Right cardiac atrium (tissue), 5 donors: Measurements from ENCODE around the gene RHBG. TPM values are rescaled to one million over a fixed set of nuclear protein-coding genes. Genes with fewer than 3 reads are reported as not detected.
"Not testable (repeated sequence)": the region's sequence is repeated elsewhere in the genome, so short reads cannot be mapped to it uniquely, and the experiment has no call there.

Source experiments
- ATAC-seq, 2 donors: fragments of 200-7000 bp; cut with Tn5 transposase; one replicate each; pipeline versions ENCODE4 v1.8.0 to v1.9.1; 2020; ENCODE audit warnings: moderate library complexity in 2 of 2, mild to moderate bottlenecking in 1 of 2
- DNase-seq, 3 donors: peaks; one replicate each; pipeline ENCODE4 v3.0.0-alpha.2; 2020
- H3K27ac ChIP-seq: one replicate; pipeline ENCODE4 v1.5.1; 2013; ENCODE audit warnings: mild to moderate bottlenecking, low read length, control low read depth, moderate library complexity
- H3K27me3 ChIP-seq: one replicate; pipeline ENCODE4 v1.6.1; 2013; ENCODE audit not compliant: control insufficient read depth, insufficient read depth
- H3K4me1 ChIP-seq: one replicate; pipeline ENCODE4 v1.6.1; 2013; ENCODE audit warnings: low read length; ENCODE audit not compliant: control insufficient read depth, insufficient read depth
- H3K4me3 ChIP-seq: one replicate; pipeline ENCODE4 v1.5.1; 2013; ENCODE audit warnings: low read length, control low read depth
- H3K9me3 ChIP-seq: one replicate; pipeline ENCODE4 v1.6.1; 2013; ENCODE audit warnings: low read length; ENCODE audit not compliant: control insufficient read depth
- WGBS: extraction: QIAGEN DNeasy Blood & Tissue Kit; methylation state at CpG from one replicate; pipeline ENCODE4 v1.1.7; 2013; 5-methylcytosine and 5-hydroxymethylcytosine counted together
- intact Hi-C, 4 donors: fragments of 100-400 bp; cut with DNase I; formaldehyde crosslinking; loops; one replicate each; pipeline versions ENCODE4 v1.11.0 to v1.14.0; 2022 to 2023
- polyA plus RNA-seq: library from polyadenylated mRNA; stranded (reverse); fragments of 200-250 nt; gene quantifications from one replicate; pipeline ENCODE4 v1.2.3, GENCODE V29; 2013
- total RNA-seq, 4 donors: library from RNA; stranded (reverse); fragmentation: NEBNext Ultra II Directional; extraction: Animal tissue kit (Norgen Biotek cat#: 25700); gene quantifications; one replicate each; pipeline ENCODE4 v1.2.1, GENCODE V29; 2021
- donor health status: healthy with polysubstance abuse.
- donor health status: DM: no; HTN: yes; CAD: no.
- donor health status: DM: no; HTN: no; CAD: no.
- donor health status: DM: no; HTN: yes; CAD: no; lungs with severe emphysema.
- donor health status: DM: yes; HTN: yes; CAD: no.

RHBG gene
- total and polyA plus RNA-seq, 5 donors = 0.20 TPM; not detected in 4

DNA sequence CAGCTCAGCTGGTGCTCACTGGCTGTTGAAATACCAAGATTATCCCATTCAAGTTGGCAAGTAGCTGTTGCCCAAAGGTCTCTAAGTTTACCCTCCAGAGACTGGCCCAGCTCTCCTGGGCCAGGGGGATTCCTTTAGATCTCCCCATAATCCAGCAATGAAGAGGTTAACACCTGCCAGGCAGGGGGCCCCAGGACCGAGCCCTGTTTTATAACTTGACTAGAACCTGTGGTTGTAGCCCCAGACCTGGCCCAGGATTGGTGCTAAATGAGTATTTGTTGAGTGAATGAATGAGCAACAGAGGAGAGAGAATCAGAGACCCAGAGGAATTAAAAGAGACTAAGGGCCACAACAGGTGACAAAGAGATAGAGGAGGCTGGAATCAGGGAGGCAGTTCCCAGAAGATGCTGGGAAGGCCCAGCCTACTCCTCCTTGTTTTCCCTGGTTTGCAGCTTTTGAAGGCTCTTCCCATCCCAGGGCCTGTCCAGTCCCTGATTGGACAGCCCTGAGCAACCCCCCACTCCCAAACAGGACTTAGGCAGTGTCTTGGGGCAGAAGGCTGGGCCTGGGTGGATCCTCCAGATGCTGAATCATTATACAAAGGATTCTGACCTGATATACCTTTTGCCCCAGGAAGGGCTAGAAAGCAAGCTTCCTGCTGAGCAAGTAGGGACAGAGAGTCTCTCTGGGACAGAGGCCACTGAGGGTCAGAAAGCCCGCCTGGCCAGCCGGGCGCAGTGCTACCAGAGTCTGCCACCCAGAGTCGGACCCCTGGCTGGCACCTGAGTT lies 2.4 kb upstream of the RHBG start:
- whole genome bisulfite sequencing = 87% methylated on average over 5 of the region's 5 CpGs
- DNase-seq (no peak), ATAC-seq (no peak)
- Histone ChIP-seq H3K27me3 (no peaks in the 10 kb centered on the region), H3K27ac (no peak overlapping the region), H3K9me3 (no peaks in the 10 kb centered on the region), H3K4me1 (no peaks in the 10 kb centered on the region), H3K4me3 (no peak overlapping the region)
- intact Hi-C loops = no loop called here

- WGBS = 72% methylated on average over 9 of the region's 9 CpGs
- Histone ChIP-seq H3K4me3 (no peak overlapping the region), H3K4me1 (no peaks in the 10 kb centered on the region), H3K27me3 (no peaks in the 10 kb centered on the region), H3K9me3 (no peaks in the 10 kb centered on the region), H3K27ac (no peak overlapping the region)
- DNase-seq (no peak), ATAC-seq (no peak)
- intact Hi-C loops = no loop called here
These were observed 1.4 kb upstream of the RHBG start for GRCh38 chr1:156367383-156368156.

DNA sequence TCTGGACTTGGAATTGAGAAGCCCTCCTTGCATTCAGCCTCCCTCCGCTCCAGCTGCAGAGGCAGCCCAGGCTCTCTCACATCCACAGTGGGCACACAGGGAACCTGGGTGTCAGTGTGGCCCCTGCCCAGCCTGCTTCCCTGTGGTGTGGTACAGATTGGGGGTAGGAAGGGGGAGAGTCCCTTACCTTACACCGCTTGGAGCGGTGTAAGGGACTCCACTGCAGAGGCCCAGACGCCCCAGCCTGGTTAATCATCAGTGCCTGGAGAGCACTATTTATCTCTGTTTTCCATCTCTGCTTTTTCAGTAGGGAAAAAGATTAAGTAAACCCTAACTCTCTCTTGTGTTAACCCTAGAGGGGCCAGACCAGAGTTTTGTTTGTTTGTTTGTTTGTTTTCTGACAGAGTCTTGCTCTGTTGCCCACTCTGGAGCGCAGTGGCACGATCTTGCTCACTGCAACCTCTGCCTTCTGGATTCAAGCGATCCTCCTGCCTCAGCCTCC lies 803 bp upstream of the RHBG start:
- H3K27me3 ChIP-seq = no peaks in the 10 kb centered on the region
- no peaks in the 10 kb centered on the region for H3K9me3 ChIP-seq
- intact Hi-C loops = no loop called here
- DNase-seq (no peak), ATAC-seq (no peak)
- no peak overlapping the region for H3K27ac ChIP-seq
- no peak overlapping the region for H3K4me3 ChIP-seq
- H3K4me1 ChIP-seq = no peaks in the 10 kb centered on the region
- WGBS = 88% methylated on average over 7 of the region's 7 CpGs

DNA sequence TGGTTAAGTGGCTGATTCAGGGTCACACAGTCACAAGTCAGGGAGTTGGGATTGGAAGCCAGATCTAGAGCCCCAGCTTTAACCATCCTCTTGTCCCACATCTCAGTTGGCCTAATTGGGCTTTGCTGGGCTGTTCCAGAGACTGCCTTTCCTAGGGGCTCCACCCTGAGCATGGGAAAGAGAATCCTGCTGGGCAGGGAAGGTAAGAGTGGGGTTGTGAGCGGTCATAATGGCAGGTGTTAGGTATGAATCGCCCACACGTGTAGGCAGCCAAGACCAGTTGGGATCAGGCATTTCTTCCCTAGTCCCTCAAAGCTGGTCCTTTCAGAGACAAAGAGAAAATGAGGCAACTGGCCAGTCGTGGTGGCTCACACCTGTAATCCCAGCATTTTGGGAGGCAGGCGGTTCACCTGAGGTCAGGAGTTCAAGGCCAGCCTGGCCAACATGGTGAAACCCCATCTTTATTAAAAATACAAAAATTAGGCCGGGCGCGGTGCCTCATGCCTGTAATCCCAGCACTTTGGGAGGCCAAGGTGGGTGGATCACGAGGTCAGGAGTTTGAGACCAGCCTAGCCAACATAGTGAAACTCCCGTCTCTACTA lies 775 bp downstream of the RHBG start:
- H3K27ac ChIP-seq, H3K27me3 ChIP-seq, intact Hi-C loops, H3K4me3 ChIP-seq, DNase-seq, ATAC-seq, H3K9me3 ChIP-seq, H3K4me1 ChIP-seq: not testable (repeated sequence)
- 91% methylated on average over 10 of the region's 10 CpGs for WGBS

DNA sequence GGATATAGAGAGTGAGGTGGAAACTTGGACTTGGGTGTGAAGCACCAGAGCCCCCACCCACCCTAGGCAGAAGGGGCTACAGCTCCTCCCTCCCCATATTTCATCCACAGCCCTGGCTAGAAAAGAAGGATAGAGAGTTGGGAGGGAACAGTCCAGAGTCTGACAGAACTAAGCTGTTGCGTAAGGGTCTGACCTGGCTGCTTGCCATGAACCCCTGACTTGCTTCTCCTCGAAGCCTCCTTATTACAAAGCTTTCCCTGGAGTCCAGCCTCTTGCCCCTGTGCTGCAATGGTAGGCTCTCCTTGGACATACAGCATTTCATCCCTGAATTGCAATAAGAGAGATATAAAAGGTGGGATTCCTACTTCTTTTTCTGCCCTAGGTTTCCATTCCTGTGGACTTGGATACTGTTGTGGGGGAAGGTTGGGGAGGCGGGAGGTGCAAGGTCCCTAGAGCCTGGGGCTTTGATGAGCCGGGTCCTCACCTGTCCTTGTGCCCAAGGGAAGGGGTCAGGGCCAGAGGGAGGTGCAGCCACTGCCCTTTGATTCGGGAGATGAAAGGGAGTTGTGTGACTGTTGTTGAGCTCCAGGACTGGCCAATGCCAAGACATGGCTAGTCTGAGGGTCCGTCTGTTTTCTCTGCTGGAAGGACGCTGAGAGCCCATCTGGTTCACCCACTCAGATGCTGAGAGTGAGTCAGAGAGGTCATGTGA lies 2.7 kb downstream of the RHBG start:
- intact Hi-C loops = no loop called here
- DNase-seq (peak; percentile 72 to 86 (median 79)), ATAC-seq (no peak)
- 43% methylated on average over 7 of the region's 7 CpGs for whole genome bisulfite sequencing
- Histone ChIP-seq H3K4me3 (no peak overlapping the region), H3K9me3 (no peaks in the 10 kb centered on the region), H3K4me1 (peaks cover 2% of the 10 kb centered on the region), H3K27ac (no peak overlapping the region), H3K27me3 (no peaks in the 10 kb centered on the region)

- H3K4me1 ChIP-seq = peaks cover 2% of the 10 kb centered on the region
- H3K27ac ChIP-seq = no peak overlapping the region
- intact Hi-C loops = no loop called here
- no peak overlapping the region for H3K4me3 ChIP-seq
- H3K9me3 ChIP-seq = no peaks in the 10 kb centered on the region
- ATAC-seq (no peak), DNase-seq (no peak)
- H3K27me3 ChIP-seq = no peaks in the 10 kb centered on the region
These were observed 3.2 kb downstream of the RHBG start for GRCh38 chr1:156372265-156372586.

- ATAC-seq (no peak), DNase-seq (no peak)
- Histone ChIP-seq H3K4me1 (peaks cover 2% of the 10 kb centered on the region), H3K27ac (no peak overlapping the region), H3K4me3 (no peak overlapping the region), H3K9me3 (no peaks in the 10 kb centered on the region), H3K27me3 (no peaks in the 10 kb centered on the region)
- WGBS = 67% methylated on average over 4 of the region's 4 CpGs
- intact Hi-C loops = no loop called here
These were observed 3.9 kb downstream of the RHBG start for GRCh38 chr1:156372876-156373275.

GRCh38 chr1:156373546-156373945 lies 4.5 kb downstream of the RHBG start:
- ATAC-seq (no peak), DNase-seq (no peak)
- no peak overlapping the region for H3K27ac ChIP-seq

DNA sequence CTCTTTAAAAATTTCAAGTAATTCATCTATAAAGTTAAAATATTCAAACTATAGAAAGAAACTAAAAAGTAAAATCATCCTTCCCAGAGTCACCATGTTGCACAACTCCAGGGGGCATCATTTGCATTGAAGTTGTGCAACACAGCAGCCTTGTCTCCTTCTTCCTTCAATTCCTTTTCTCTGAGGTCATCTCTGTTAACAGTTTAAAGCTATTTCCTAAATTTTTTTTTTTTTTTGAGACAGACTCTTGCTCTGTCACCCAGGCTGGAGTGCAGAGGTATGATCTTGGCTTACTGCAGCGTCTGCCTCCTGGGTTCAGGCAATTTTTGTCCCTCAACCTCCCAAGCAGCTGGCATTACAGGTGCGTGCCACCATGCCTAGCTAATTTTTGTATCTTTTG lies 7.1 kb downstream of the RHBG start:
- Histone ChIP-seq H3K27ac (no peak overlapping the region), H3K4me1 (peaks cover 2% of the 10 kb centered on the region), H3K27me3 (no peaks in the 10 kb centered on the region), H3K9me3 (no peaks in the 10 kb centered on the region), H3K4me3 (no peak overlapping the region)
- ATAC-seq (no peak), DNase-seq (no peak)
- intact Hi-C loops = no loop called here
- 93% methylated on average over 2 of the region's 2 CpGs for WGBS

More at GRCh38 chr1:156373546-156373945, 4.5 kb downstream of the RHBG start:
- H3K4me3 ChIP-seq = no peak overlapping the region
- H3K9me3 ChIP-seq = no peaks in the 10 kb centered on the region
- intact Hi-C loops = no loop called here
- H3K27me3 ChIP-seq = no peaks in the 10 kb centered on the region
- peaks cover 2% of the 10 kb centered on the region for H3K4me1 ChIP-seq

GRCh38 chr1:156376958-156377919 lies 8.2 kb downstream of the RHBG start:
- ATAC-seq = peak in 1 of 2 donors; percentile 22
- intact Hi-C loops = no loop called here
- H3K4me1 ChIP-seq = peaks cover 2% of the 10 kb centered on the region
- H3K27ac ChIP-seq = no peak overlapping the region
- DNase-seq = peak in 1 of 3 donors; percentile 30
- H3K4me3 ChIP-seq = no peak overlapping the region
- H3K27me3 ChIP-seq = no peaks in the 10 kb centered on the region
- 78% methylated on average over 20 of the region's 20 CpGs for WGBS
- H3K9me3 ChIP-seq = no peaks in the 10 kb centered on the region
